Measurements from ENCODE around the gene OR2F2. TPM values are rescaled to one million over a fixed set of nuclear protein-coding genes. Genes with fewer than 3 reads are reported as not detected.

OR2F2 gene
- total and polyA plus RNA-seq, 5 donors = not detected

- DNase-seq (no peak), ATAC-seq (no peak)
- Histone ChIP-seq H3K27ac (ENCODE audit: low read length) (no peak overlapping the region), H3K27me3 (ENCODE audit: control insufficient read depth, insufficient read depth) (no peaks in the 10 kb centered on the region), H3K9me3 (ENCODE audit: control insufficient read depth, low read length) (no peaks in the 10 kb centered on the region), H3K4me1 (ENCODE audit: control insufficient read depth, insufficient read depth, low read length) (no peaks in the 10 kb centered on the region), H3K4me3 (ENCODE audit: low read length) (no peak overlapping the region)
- WGBS = 47% methylated on average over 2 of the region's 2 CpGs
- intact Hi-C loops (cut with DNase I) = no loop called here
Measured at GRCh38 chr7:143979998-143980397, 45.0 kb downstream of the OR2F2 start.

- intact Hi-C loops (cut with DNase I) = no loop called here
- ATAC-seq (no peak), DNase-seq (no peak)
- H3K27ac ChIP-seq (ENCODE audit: low read length) = no peak overlapping the region
- no peaks in the 10 kb centered on the region for H3K4me1 ChIP-seq (ENCODE audit: control insufficient read depth, insufficient read depth, low read length)
- WGBS = 85% methylated on average over 10 of the region's 10 CpGs
- no peaks in the 10 kb centered on the region for H3K27me3 ChIP-seq (ENCODE audit: control insufficient read depth, insufficient read depth)
- H3K4me3 ChIP-seq (ENCODE audit: low read length) = no peak overlapping the region
- H3K9me3 ChIP-seq (ENCODE audit: control insufficient read depth, low read length) = no peaks in the 10 kb centered on the region
Measured at GRCh38 chr7:143980746-143981510, 45.9 kb downstream of the OR2F2 start.

- Histone ChIP-seq H3K27ac (ENCODE audit: low read length) (no peak overlapping the region), H3K4me3 (ENCODE audit: low read length) (no peak overlapping the region), H3K27me3 (ENCODE audit: control insufficient read depth, insufficient read depth) (no peaks in the 10 kb centered on the region), H3K9me3 (ENCODE audit: control insufficient read depth, low read length) (no peaks in the 10 kb centered on the region), H3K4me1 (ENCODE audit: control insufficient read depth, insufficient read depth, low read length) (no peaks in the 10 kb centered on the region)
- ATAC-seq (no peak), DNase-seq (no peak)
- 91% methylated on average over 5 of the region's 5 CpGs for WGBS
- intact Hi-C loops (cut with DNase I) = no loop called here
Measured at GRCh38 chr7:143983960-143984359, 48.9 kb downstream of the OR2F2 start.

Other genes starting within 250 kb of the OR2F2 start
- gene CTAGE6, start 177.5 kb upstream of the OR2F2 start, total RNA-seq = under 1 TPM in 1 of 4 donors, not detected in 3; 0.09 TPM
- gene CTAGE6, start 177.5 kb upstream of the OR2F2 start, polyA plus RNA-seq = not detected
- gene TCAF1, start 33.1 kb upstream of the OR2F2 start, total RNA-seq = 10 to 100 TPM; 22.1 to 33.7 (median 25.2) TPM
- 12.7 TPM for gene TCAF1, start 33.1 kb upstream of the OR2F2 start, polyA plus RNA-seq
- gene OR2F1, start 19.6 kb downstream of the OR2F2 start, total RNA-seq = not detected
- gene OR2F1, start 19.6 kb downstream of the OR2F2 start, polyA plus RNA-seq = not detected
- not detected for gene OR6B1, start 65.1 kb downstream of the OR2F2 start, total RNA-seq
- gene OR6B1, start 65.1 kb downstream of the OR2F2 start, polyA plus RNA-seq = not detected
- not detected for gene OR2A5, start 113.7 kb downstream of the OR2F2 start, total RNA-seq
- gene OR2A5, start 113.7 kb downstream of the OR2F2 start, polyA plus RNA-seq = not detected
- not detected for gene OR2A25, start 134.6 kb downstream of the OR2F2 start, total RNA-seq
- gene OR2A25, start 134.6 kb downstream of the OR2F2 start, polyA plus RNA-seq = not detected
- not detected for gene OR2A12, start 151.0 kb downstream of the OR2F2 start, total RNA-seq
- gene OR2A12, start 151.0 kb downstream of the OR2F2 start, polyA plus RNA-seq = not detected
- not detected for gene OR2A2, start 174.3 kb downstream of the OR2F2 start, total RNA-seq
- not detected for gene OR2A2, start 174.3 kb downstream of the OR2F2 start, polyA plus RNA-seq
- not detected for gene OR2A14, start 187.9 kb downstream of the OR2F2 start, total RNA-seq
- gene OR2A14, start 187.9 kb downstream of the OR2F2 start, polyA plus RNA-seq = not detected
- gene CTAGE4, start 248.2 kb downstream of the OR2F2 start, total RNA-seq = under 1 TPM in 3 of 4 donors, not detected in 1; 0.14 to 0.28 (median 0.24) TPM
- gene CTAGE4, start 248.2 kb downstream of the OR2F2 start, polyA plus RNA-seq = 0.41 TPM